Fibroblast of lung (primary cell): Measurements from ENCODE around the gene TMA7B. TPM values are rescaled to one million over a fixed set of nuclear protein-coding genes. Genes with fewer than 3 reads are reported as not detected.

Source experiments
- DNase-seq, 2 donors: peaks; one replicate each; pipeline versions ENCODE4 v3.0.0 to v3.0.0-alpha.2; 2010; ENCODE audit warnings: low read depth in 2 of 2
- H2AFZ ChIP-seq: 2 replicates; pipeline ENCODE4 v1.5.1; 2012; ENCODE audit warnings: low read length, control low read depth, inconsistent platforms
- H3K27ac ChIP-seq: 2 replicates; pipeline ENCODE4 v1.5.1; 2011; ENCODE audit warnings: low read length, control low read depth; ENCODE audit not compliant: insufficient read depth
- H3K27me3 ChIP-seq: 2 replicates; pipeline ENCODE4 v1.5.1; 2011; ENCODE audit warnings: mild to moderate bottlenecking, low read length; ENCODE audit not compliant: control insufficient read depth, insufficient read depth
- H3K36me3 ChIP-seq: 2 replicates; pipeline ENCODE4 v1.5.1; 2011; ENCODE audit warnings: low read length; ENCODE audit not compliant: control insufficient read depth, insufficient read depth
- H3K4me1 ChIP-seq: 2 replicates; pipeline ENCODE4 v1.5.1; 2011; ENCODE audit warnings: low read length; ENCODE audit not compliant: control insufficient read depth, insufficient read depth; ENCODE audit errors: extremely low read depth
- H3K4me2 ChIP-seq: 2 replicates; pipeline ENCODE4 v1.5.1; 2011; ENCODE audit warnings: low read length, control low read depth; ENCODE audit not compliant: insufficient read depth; ENCODE audit errors: extremely low read depth
- H3K4me3 ChIP-seq, 4 experiments: fragments of 200-600 bp in 1 of 4; sonication (generic) in 1 of 4; replicated peaks in 1 of 4; 2 replicates each; pipeline ENCODE4 v1.5.1; 2011 to 2016; ENCODE audit warnings: low read length in 4 of 4, low read depth in 3 of 4, mild to moderate bottlenecking in 3 of 4, control low read depth in 2 of 4, inconsistent platforms in 1 of 4, mixed read lengths in 1 of 4; ENCODE audit not compliant: insufficient read depth in 1 of 4; ENCODE audit errors: control extremely low read depth in 1 of 4
- H3K79me2 ChIP-seq: 2 replicates; pipeline ENCODE4 v1.5.1; 2012; ENCODE audit warnings: mild to moderate bottlenecking, low read length, inconsistent platforms; ENCODE audit not compliant: control insufficient read depth, insufficient read depth
- H3K9ac ChIP-seq: 2 replicates; pipeline ENCODE4 v1.5.1; 2011; ENCODE audit warnings: mild to moderate bottlenecking, low read length, control low read depth; ENCODE audit not compliant: insufficient read depth
- H3K9me3 ChIP-seq: 2 replicates; pipeline ENCODE4 v1.5.1; 2012; ENCODE audit warnings: low read depth, low read length; ENCODE audit not compliant: control insufficient read depth, insufficient read depth
- H4K20me1 ChIP-seq: 2 replicates; pipeline ENCODE4 v1.5.1; 2011; ENCODE audit warnings: low read length; ENCODE audit not compliant: control insufficient read depth, insufficient read depth; ENCODE audit errors: extremely low read depth
- EZH2 ChIP-seq: IDR thresholded peaks from 2 replicates; pipeline ENCODE4 v1.5.1; 2012; ENCODE audit warnings: low read length, control low read depth, mild to moderate bottlenecking; ENCODE audit errors: missing control alignments
- polyA plus RNA-seq, 2 donors: library from polyadenylated mRNA; depleted of rRNA in 1 of 2; stranded (reverse) in 1 of 2; unstranded in 1 of 2; fragments of >200 nt; gene quantifications; 2 replicates each; pipeline ENCODE4 v1.2.1, GENCODE V29; 2011 to 2012; ENCODE audit warnings: missing spikeins in 1 of 2
- total RNA-seq: library from RNA; depleted of rRNA; stranded (reverse); fragments of >200 nt; gene quantifications from 2 replicates; pipeline ENCODE4 v1.2.1, GENCODE V29; 2014
- TF ChIP-seq, protein P1 (sequence below), 2 donors: IDR thresholded peaks in 1 of 2; conservative IDR thresholded peaks in 1 of 2; 1 replicate in 1 of 2; 2 replicates in 1 of 2; pipeline ENCODE4 v1.5.1; 2011 to 2012; ENCODE audit warnings: low read length in 2 of 2, control low read depth in 1 of 2, inconsistent platforms in 1 of 2, low read depth in 1 of 2, mild to moderate bottlenecking in 1 of 2

TMA7B gene
- total and polyA plus RNA-seq, 2 donors (not counting 1 experiment from before 2014, with no cell fraction given): not detected

DNA sequence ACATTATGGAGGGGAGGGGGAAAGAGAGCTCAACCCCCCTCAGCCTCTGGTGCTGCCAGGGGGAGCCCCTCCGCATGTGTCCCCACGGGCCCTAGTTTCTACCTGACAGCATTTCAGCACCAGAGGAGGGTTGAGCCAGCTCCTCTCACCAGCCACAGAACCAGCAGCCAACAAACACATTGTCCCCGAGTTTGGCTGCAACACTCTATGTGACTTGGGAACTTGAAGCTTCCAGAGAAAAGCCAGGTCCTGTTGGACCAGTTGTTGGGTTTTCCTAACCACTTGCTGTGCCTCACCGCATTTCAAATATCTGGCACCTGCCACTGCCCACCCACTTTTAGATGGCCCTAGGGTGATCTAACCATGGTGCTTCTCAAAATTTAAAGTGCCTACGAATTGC, 13.5 kb downstream of the TMA7B start:
- H2AFZ ChIP-seq: no peak overlapping the region
- no peaks in the 10 kb centered on the region for H3K36me3 ChIP-seq
- DNase-seq: no peak
- H3K27me3 ChIP-seq: peaks cover 10% of the 10 kb centered on the region
- no peaks in the 10 kb centered on the region for H3K4me1 ChIP-seq
- H3K4me2 ChIP-seq: no peak overlapping the region
- no peak overlapping the region for H3K27ac ChIP-seq
- TF ChIP-seq EZH2: no peak
- TF ChIP-seq, protein P1, sequence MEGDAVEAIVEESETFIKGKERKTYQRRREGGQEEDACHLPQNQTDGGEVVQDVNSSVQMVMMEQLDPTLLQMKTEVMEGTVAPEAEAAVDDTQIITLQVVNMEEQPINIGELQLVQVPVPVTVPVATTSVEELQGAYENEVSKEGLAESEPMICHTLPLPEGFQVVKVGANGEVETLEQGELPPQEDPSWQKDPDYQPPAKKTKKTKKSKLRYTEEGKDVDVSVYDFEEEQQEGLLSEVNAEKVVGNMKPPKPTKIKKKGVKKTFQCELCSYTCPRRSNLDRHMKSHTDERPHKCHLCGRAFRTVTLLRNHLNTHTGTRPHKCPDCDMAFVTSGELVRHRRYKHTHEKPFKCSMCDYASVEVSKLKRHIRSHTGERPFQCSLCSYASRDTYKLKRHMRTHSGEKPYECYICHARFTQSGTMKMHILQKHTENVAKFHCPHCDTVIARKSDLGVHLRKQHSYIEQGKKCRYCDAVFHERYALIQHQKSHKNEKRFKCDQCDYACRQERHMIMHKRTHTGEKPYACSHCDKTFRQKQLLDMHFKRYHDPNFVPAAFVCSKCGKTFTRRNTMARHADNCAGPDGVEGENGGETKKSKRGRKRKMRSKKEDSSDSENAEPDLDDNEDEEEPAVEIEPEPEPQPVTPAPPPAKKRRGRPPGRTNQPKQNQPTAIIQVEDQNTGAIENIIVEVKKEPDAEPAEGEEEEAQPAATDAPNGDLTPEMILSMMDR (conservative IDR thresholded peaks at IDR 0.05 in 1 of 2, IDR thresholded peaks at IDR 0.05 in 1 of 2; ENCODE audit: low read depth in 1 of 2, low read length in 2 of 2): no peak
- no peak overlapping the region for H3K4me3 ChIP-seq
- no peaks in the 10 kb centered on the region for H3K9me3 ChIP-seq
- H3K79me2 ChIP-seq: no peaks in the 10 kb centered on the region
- no peak overlapping the region for H3K9ac ChIP-seq
- no peaks in the 10 kb centered on the region for H4K20me1 ChIP-seq

DNA sequence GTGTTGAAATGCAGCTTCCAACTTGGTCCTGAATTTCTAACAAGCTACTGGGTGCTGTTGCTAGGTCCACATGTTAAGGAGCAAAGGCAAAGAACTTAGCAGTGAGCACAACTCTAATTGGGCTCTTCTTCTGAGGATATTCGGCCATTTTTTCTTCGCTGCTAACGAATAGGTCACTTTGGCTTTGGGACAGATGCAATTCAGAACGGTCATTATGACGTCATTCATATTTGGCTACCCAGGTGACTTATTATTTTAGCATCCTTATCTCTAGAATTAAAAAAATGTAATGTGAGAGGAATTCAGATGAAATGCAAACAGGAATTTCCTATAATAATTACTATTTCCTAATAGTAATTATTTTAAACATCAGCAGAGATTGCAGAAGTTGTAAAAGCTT, 13.9 kb downstream of the TMA7B start:
- H3K9ac ChIP-seq: no peak overlapping the region
- DNase-seq: no peak
- H3K4me1 ChIP-seq: no peaks in the 10 kb centered on the region
- no peaks in the 10 kb centered on the region for H3K36me3 ChIP-seq
- H3K27me3 ChIP-seq: peaks cover 7% of the 10 kb centered on the region
- H3K4me2 ChIP-seq: no peak overlapping the region
- H3K9me3 ChIP-seq: no peaks in the 10 kb centered on the region
- H2AFZ ChIP-seq: no peak overlapping the region
- no peaks in the 10 kb centered on the region for H4K20me1 ChIP-seq
- TF ChIP-seq EZH2: no peak
- TF ChIP-seq, protein P1 (conservative IDR thresholded peaks at IDR 0.05 in 1 of 2, IDR thresholded peaks at IDR 0.05 in 1 of 2; ENCODE audit: low read depth in 1 of 2, low read length in 2 of 2): no peak
- H3K79me2 ChIP-seq: no peaks in the 10 kb centered on the region
- H3K27ac ChIP-seq: no peak overlapping the region
- no peak overlapping the region for H3K4me3 ChIP-seq

DNA sequence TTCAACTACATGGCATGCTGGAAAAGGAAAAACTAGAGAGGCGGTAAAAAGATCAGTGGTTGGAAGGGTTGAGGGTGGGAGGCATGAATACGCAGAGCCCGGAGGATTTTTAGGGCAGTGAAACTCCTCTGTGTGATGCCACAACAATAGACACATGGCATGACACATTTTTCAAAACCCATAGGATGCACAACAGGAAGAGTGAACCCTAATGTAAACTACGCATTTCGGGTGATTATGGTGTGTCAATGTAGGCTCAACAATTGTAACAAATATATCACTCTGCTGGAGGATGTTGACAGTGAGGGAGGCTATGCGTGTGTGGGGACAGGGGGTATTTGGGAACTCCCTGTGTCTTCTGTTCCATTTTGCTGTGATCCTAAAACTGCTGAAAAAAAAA, 18.9 kb downstream of the TMA7B start:
- no peak overlapping the region for H3K4me2 ChIP-seq
- peaks cover 7% of the 10 kb centered on the region for H3K27me3 ChIP-seq
- no peaks in the 10 kb centered on the region for H3K9me3 ChIP-seq
- H3K27ac ChIP-seq: no peak overlapping the region
- TF ChIP-seq, protein P1 (conservative IDR thresholded peaks at IDR 0.05 in 1 of 2, IDR thresholded peaks at IDR 0.05 in 1 of 2; ENCODE audit: low read depth in 1 of 2, low read length in 2 of 2): no peak
- TF ChIP-seq EZH2: no peak
- no peak overlapping the region for H3K9ac ChIP-seq
- H2AFZ ChIP-seq: no peak overlapping the region
- no peaks in the 10 kb centered on the region for H3K79me2 ChIP-seq
- no peaks in the 10 kb centered on the region for H3K4me1 ChIP-seq
- no peak for DNase-seq
- no peaks in the 10 kb centered on the region for H4K20me1 ChIP-seq
- H3K36me3 ChIP-seq: no peaks in the 10 kb centered on the region
- no peak overlapping the region for H3K4me3 ChIP-seq
